Epithelial cell of proximal tubule (primary cell): ENCODE data around the gene RWDD3. TPM values are rescaled to one million over a fixed set of nuclear protein-coding genes. Genes with fewer than 3 reads are reported as not detected.

Experiments used
- DNase-seq: peaks from one replicate; pipeline ENCODE4 v3.0.0-alpha.2; 2011; ENCODE audit warnings: low read depth
- H3K4me3 ChIP-seq: 2 replicates; pipeline ENCODE4 v1.5.1; 2011; ENCODE audit warnings: low read depth, mild to moderate bottlenecking, low read length
- total RNA-seq: library from RNA; depleted of rRNA; stranded (reverse); fragments of >200 nt; gene quantifications from 2 replicates; pipeline ENCODE4 v1.2.3, GENCODE V29; 2015
- TF ChIP-seq, protein P1 (sequence below): conservative IDR thresholded peaks from 2 replicates; pipeline ENCODE4 v1.5.1; 2012; ENCODE audit warnings: low read depth, mild to moderate bottlenecking, low read length

RWDD3 gene
- total RNA-seq, 1 donor from 2014 or later, result 16.7 TPM

GRCh38 chr1:95201905-95202304, 32.1 kb upstream of the RWDD3 start:
- H3K4me3 ChIP-seq, result no peak overlapping the region
- TF ChIP-seq, protein P1, sequence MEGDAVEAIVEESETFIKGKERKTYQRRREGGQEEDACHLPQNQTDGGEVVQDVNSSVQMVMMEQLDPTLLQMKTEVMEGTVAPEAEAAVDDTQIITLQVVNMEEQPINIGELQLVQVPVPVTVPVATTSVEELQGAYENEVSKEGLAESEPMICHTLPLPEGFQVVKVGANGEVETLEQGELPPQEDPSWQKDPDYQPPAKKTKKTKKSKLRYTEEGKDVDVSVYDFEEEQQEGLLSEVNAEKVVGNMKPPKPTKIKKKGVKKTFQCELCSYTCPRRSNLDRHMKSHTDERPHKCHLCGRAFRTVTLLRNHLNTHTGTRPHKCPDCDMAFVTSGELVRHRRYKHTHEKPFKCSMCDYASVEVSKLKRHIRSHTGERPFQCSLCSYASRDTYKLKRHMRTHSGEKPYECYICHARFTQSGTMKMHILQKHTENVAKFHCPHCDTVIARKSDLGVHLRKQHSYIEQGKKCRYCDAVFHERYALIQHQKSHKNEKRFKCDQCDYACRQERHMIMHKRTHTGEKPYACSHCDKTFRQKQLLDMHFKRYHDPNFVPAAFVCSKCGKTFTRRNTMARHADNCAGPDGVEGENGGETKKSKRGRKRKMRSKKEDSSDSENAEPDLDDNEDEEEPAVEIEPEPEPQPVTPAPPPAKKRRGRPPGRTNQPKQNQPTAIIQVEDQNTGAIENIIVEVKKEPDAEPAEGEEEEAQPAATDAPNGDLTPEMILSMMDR, result no peak
- DNase-seq, result no peak

- TF ChIP-seq, protein P1, result no peak
- no peak for DNase-seq
- no peak overlapping the region for H3K4me3 ChIP-seq
Measured at GRCh38 chr1:95203908-95204437, 30.0 kb upstream of the RWDD3 start.

GRCh38 chr1:95206514-95206913, 27.5 kb upstream of the RWDD3 start:
- TF ChIP-seq, protein P1, result no peak
- DNase-seq, result no peak
- no peak overlapping the region for H3K4me3 ChIP-seq

DNA sequence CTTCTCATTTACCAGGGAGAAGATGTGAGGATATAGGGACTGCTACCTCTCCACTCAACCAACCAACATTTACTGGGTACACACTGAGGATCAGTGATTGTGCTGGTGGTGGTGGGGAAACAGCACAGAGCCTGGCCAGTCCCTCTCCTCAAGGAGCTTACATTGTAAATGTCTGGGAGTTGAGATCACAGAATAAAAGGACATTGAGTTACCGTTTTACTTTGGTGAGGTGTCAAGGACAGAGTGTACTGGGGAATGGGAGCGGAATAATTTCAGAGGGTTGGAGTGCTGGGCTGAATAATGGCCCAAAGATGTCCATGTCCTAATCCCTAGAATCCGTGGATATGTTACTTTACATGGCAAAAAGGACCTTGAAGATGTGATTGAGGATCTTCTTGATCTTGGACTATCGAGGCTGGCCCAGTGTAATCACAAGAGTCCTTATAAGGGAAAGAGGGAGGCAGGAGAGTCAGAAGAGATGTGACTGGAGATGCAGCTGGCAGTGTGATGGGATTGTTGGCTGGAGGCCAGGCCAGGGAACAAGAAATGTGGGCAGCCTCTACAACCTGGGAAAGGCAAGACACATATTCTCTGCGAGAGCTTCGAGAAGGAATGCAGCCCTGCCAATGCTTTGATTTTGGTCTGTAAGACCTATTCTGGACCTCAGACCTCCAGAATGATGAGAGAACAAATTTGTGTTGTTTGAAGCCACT, 26.6 kb upstream of the RWDD3 start:
- TF ChIP-seq, protein P1, result no peak
- no peak for DNase-seq
- no peak overlapping the region for H3K4me3 ChIP-seq

DNA sequence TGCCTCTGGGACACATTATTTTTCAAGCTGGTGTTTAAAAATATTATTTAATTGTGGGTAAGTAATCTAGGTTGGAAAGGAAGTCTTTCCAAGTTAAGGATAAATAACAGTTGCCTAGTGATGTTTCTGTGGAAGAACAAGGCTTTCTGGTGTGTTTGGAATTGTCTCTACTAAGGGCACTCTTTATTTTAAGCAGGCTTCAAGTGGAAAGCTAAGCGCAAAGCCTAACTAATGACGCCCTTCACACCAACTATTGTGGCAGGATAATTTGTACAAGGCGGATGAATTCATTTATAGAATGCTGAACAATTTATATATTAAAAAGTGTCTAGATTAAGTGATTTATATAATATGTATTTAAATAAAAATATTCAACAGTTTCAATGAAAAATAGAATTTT, 25.1 kb upstream of the RWDD3 start:
- TF ChIP-seq, protein P1, result no peak
- DNase-seq, result no peak
- no peak overlapping the region for H3K4me3 ChIP-seq

- TF ChIP-seq, protein P1, result no peak
- no peak overlapping the region for H3K4me3 ChIP-seq
- no peak for DNase-seq
Measured at GRCh38 chr1:95209291-95209690, 24.7 kb upstream of the RWDD3 start.

GRCh38 chr1:95216292-95216990, 17.6 kb upstream of the RWDD3 start:
- TF ChIP-seq, protein P1, result no peak
- DNase-seq, result no peak
- H3K4me3 ChIP-seq, result no peak overlapping the region
